HG03159 (cell line): ENCODE measurements around the gene DDC.

Experiments
- ATAC-seq: cut with Tn5 transposase; IDR thresholded peaks from one replicate; pipeline ENCODE4 v1.9.1; 2021; ENCODE audit warnings: mild to moderate bottlenecking, moderate library complexity; ENCODE audit not compliant: unreplicated experiment

DDC gene

GRCh38 chr7:50421043-50421442, 144.2 kb downstream of the DDC start:
- no peak for ATAC-seq

DNA sequence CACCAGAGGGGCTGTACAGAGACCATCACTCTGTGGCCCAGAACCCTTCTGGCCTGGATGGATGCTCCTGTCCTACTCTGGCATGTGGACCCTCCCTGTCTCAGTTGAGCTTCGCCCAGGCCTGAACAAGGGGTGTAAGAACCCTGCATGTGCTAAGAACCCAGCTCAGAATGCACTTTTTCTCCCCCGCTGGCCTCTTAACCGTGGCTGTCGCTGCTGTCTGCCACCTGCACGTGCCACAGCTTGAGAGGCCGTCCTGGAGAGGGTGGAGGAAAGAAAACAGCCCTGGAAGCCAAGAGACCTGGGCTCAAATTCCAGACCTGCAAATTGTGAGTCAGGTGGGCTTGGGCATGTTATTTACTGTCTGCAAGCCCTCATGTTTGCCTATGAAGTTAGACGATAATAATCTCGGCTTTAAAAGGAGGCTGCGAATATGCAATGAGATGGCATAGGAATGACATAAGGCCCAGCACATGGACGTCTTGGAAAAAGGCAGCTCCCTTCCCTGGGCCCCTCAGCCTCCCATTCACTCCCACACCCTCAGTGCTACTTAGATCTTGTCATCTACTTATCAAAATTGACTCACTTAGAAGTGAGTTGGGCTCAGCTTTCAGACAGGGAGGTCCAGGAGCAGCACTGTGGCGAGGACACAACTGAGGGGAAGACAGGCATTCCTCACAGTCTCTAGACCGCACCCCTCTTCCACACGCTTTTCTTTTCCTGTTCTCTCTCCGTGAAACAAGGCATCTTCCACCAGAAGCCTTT, 146.5 kb downstream of the DDC start:
- ATAC-seq: no peak

- ATAC-seq: peak; percentile 78
These were observed 147.1 kb downstream of the DDC start for GRCh38 chr7:50418086-50418515.

DNA sequence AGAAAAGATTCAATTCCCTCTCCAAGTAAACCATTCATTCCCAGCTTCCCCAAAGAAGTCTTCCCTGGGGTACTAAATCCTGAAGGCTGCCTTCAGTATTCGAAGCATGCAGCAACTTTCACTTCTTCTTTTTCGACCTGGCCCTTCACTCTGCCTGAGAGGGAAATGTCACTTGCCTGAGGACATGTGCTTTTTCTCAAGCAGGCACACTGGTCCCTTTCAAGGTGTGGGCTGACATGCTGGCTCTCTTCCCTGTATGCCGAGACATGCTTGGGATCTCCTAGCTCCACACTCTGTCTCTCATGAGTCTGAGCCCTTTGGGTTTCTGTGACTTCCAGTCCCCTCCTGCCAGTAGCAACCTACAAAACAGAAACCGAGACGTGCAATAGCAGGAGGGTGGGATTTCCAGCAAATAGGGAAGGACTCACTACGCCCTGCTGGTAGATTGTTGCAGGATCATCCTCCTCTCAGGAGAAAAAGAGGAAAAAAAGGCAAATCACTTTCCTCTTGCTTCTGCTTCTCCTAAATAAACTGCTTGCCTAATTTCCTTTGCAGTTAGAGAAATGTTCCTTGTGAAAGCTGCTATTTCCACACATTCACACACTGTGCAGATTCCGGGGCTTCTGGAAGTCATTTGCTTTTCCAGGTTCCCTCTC, 148.6 kb downstream of the DDC start:
- ATAC-seq: peak; percentile 83

DNA sequence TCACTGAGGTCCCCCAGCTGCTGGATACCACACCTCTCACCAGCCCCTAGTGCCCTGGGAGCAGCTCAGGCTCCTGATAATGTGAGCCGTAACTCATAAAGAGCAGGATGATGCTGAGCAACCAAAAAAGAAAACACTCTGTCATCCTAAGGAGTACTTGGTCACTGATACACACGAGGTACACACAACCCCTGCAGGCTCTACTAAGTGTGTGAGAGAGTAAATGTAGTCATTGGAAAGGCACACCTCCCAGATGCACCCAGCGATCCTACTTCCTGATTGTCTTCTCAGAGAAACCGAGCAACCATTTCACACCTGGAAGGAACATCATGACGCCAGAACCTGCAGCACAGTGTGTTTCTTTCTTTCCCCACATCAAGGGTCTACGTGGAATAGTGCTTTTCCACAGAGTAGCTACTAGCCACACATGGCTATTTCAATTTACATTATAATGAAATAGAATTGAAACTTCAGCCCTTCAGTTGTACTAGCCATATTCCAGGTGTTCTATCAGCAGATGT, 149.3 kb downstream of the DDC start:
- ATAC-seq: no peak

DNA sequence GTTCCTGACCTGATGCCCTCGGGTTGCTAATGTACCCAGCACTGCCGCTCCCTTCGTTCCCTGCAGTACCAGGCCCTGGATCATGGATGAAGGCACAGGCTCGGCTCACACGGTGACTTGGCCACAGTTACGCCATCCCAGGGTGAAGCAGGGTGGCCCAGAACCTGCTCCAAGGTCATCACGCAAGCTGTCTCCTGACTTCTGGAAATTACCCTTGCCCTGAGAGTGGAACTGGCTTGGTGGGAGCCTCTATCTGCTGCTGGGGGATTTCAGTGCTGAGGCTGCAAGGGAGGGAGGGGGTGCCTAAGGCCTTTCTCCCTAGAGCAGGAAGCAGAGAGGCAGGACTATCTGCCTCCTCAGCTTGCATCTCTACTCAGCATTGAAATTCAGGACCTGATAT, 151.6 kb downstream of the DDC start:
- no peak for ATAC-seq

DNA sequence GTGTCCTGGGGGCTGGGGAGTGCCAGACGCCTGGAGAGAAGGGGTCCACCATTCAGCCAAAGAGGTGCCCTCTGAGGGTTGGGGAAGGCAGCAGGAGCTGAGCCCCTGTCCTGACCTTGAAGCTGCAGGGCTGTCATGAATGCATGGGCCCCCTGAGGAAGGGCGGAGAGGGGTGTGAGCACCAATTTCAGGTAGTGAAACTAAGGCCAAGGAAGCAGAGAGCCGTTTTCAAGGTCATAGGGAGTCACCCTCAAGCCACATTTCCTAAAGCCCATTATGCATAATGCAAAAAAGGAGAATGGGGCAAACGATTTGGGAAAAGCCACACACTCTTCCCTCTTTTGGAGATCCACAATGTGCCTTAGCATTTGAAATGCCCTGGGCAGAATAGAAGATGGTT, 152.2 kb downstream of the DDC start:
- ATAC-seq: no peak

DNA sequence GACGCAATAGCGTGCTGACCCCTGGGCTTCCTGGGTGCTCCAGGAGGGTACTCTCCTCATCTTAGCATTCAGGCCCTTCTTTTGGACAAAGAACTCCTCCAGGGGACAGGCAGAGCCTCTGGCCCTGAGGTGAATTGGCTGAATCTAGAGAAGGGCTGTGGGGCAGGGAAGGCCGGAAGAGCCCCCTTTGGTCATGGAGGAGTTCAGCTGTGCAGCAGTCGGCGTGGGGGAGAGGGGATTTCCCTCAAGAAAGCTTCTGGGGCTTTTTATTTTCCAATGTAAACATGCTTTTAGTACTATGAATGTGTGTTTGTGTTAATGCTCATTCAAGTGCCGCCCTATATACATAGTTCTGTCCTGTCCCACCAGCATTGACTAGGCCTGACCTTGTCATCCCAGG, 153.9 kb downstream of the DDC start:
- no peak for ATAC-seq

- peak; percentile 51 for ATAC-seq
These were observed 155.1 kb downstream of the DDC start for GRCh38 chr7:50409856-50410745.
